GM18498 (cell line): ENCODE results near the gene PTGER2.

Experiments used
- ATAC-seq: cut with Tn5 transposase; IDR thresholded peaks from one replicate; pipeline ENCODE4 v1.9.1; 2021; ENCODE audit warnings: mild to moderate bottlenecking, moderate library complexity; ENCODE audit not compliant: unreplicated experiment

Gene PTGER2

GRCh38 chr14:52313903-52314594, at the start of gene PTGER2:
Gene PTGER2, plus strand, starts transcription at chr14:52314312. Its CDS starts 237 bp downstream, at chr14:52314549.
- ATAC-seq, result peak; percentile 55

DNA sequence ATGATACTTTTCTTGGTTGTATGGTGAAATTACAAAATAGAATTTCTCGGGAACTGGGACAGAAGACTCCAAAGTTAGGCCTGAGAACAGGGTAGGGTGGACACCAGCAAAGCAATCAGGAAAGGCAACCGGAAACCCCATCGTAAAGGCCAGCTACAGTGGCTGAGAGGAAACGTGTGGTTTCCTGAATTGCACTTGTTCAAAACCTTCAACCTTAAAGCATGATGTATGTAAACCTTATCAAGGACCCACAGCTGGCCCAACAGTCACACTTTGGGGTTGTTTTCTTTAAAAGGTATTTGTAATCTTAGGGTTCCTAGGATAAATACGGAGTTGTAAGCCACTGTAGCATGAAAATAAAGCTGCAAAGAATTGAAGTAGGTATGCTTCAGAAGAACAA, 48.9 kb upstream of the PTGER2 start:
- ATAC-seq, result no peak

DNA sequence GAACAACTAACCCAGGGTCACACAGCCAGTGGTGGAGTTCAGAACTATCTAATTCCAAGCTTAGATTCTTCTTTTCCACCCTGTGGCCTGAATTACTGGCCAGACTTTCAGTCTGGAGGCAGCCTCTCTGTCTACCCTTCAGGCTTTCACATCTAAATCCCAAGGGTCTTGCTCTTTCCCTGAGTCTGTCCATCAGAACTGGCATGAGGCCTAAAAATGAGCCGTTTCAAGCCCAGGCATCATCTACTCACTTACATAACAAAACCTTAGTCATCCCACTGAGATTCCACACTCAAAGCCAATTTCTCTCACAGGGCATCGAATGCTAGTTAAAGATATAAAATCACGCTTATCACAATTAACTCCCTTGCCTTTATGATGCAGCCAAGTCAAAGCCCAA, 47.9 kb upstream of the PTGER2 start:
- no peak for ATAC-seq

DNA sequence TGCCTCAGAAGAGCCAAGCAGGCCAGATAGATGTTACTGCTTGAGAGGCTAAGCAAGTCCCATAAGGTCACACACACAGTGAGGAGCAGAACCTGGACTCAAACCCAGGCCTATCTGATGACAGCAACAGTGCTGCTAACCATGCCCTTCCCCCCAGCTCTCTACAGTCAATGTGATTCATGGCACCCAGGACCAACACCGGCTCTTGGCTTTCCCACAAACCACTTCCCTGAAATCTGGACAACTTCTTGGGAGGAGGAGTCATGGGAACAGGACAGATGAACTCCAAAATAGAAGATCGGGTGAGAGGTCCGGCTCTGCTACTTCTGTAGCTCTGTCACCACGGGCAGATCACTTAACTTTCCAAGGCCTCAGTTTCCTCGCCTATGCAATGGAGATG, 47.3 kb upstream of the PTGER2 start:
- no peak for ATAC-seq

- no peak for ATAC-seq
These were observed 46.4 kb upstream of the PTGER2 start, which contains the start of gene PTGDR for GRCh38 chr14:52267501-52268278. Gene PTGDR, plus strand, starts transcription at chr14:52267698. Its CDS starts 117 bp downstream, at chr14:52267815.

DNA sequence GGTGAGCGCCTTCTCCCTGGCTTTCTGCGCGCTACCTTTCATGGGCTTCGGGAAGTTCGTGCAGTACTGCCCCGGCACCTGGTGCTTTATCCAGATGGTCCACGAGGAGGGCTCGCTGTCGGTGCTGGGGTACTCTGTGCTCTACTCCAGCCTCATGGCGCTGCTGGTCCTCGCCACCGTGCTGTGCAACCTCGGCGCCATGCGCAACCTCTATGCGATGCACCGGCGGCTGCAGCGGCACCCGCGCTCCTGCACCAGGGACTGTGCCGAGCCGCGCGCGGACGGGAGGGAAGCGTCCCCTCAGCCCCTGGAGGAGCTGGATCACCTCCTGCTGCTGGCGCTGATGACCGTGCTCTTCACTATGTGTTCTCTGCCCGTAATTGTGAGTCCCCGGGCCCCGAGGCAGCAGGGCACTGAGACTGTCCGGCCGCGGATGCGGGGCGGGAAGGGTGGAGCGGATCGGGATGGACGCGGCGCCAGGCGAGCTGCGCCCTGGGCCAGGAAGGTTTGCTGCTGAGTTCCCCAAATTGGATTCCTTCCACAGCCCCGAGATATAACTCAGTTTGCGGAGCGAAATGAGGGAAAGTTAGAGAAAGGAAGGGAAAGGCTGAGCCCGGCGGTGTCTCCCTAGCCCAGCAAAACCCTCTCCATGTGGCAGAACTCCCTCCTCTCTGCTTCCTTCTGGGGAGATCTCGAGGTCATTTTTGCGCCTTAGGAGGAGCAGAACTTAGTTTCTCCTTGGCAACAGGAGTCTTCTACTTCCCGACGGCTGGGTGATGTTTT, 45.6 kb upstream of the PTGER2 start:
- ATAC-seq, result no peak

DNA sequence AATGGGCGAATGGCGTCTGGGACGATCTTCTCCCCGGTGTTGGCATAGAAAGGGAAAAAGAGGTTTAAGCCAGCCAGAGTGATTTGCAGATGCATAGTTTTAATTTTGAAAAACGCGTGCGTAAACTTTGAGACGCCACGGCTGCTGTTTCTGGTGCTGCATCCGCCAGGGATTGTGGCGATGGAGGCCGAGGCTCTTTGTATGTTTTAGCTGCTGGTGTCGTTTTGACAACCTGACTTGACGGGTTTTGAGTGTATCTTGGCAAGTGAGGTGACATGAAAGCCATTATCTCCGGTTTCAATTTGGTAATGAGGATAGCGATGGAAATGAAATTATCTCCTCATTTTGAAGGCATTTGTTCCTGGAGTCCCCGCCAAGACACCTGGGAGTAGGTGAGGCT, 45.0 kb upstream of the PTGER2 start:
- no peak for ATAC-seq

DNA sequence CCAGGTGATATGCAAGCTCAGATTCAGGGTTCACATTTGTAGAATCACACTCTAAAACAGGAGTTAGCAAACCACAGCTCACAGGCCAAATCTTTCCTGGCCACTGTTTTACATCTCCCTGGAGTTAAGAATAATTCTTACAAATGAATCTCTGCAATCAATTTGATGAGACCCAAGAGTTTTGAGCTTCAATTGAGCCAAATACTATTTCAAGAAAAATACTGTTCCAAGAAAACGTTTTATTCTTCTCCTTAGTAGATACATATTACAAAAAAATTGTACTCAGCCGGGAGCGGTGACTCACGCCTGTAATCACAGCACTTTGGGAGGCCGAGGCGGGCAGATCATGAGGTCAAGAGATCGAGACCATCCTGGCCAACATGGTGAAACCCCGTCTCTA, 44.1 kb upstream of the PTGER2 start:
- ATAC-seq, result no peak

- ATAC-seq, result no peak
These were observed 42.6 kb upstream of the PTGER2 start for GRCh38 chr14:52271538-52271937.

GRCh38 chr14:52272375-52272774, 41.7 kb upstream of the PTGER2 start:
- no peak for ATAC-seq

DNA sequence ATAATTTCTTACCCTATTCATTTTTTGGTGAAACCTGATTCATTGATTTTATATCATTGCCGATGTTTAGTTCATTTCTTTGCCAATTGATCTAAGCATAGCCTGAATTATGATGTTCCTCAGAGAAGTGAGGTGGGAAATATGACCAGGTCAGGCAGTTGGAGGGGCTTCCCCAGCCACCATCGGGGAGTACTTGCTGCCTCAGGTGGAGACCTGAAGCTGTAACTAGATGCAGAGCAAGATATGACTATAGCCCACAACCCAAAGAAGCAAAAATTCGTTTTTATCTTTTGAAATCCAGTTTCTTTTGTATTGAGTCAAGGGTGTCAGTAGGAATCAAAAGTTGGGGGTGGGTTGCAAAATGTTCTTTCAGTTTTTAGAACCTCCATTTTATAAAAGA, 38.7 kb upstream of the PTGER2 start:
- ATAC-seq, result no peak

DNA sequence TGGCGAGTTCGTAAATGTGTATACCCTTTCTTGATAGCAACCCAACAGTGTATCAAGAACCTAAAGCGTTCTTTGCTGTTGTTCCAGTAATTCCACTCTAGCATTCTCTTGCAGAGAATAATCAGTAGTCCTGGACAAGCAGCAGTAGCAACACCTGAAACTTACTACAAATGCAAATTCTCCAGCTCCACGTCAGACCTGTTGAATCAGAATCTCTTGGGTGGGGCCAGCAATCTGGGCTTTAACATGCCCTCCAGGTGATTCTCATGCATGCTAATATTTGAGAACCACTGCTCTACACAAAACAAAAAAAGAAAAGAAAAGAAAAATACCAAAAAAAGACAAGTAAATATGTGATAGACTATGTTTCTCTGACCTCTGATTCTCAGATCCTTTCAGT, 36.6 kb upstream of the PTGER2 start:
- no peak for ATAC-seq

- ATAC-seq, result no peak
These were observed 34.7 kb upstream of the PTGER2 start for GRCh38 chr14:52279408-52279807.

- ATAC-seq, result no peak
These were observed 31.0 kb upstream of the PTGER2 start for GRCh38 chr14:52283099-52283498.

- no peak for ATAC-seq
These were observed 27.2 kb upstream of the PTGER2 start for GRCh38 chr14:52286661-52287649.

- no peak for ATAC-seq
These were observed 17.7 kb upstream of the PTGER2 start for GRCh38 chr14:52296378-52296777.

DNA sequence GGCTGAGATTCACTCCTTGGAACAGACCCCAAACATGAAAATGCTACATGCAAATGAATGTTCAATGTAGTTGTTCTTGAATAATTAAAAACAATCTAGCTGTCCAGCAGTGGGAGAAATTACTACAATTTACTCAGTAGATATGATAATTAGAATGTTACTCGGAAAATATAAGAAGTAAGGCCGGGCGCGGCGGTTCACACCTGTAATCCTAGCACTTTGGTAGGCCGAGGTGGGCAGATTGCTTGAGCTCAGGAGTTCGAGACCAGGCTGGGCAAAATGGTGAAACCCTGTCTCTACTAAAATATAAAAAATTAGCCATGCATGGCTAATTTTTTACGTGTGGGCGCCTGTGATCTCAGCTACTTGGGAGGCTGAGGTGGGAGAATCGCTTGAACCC, 15.3 kb upstream of the PTGER2 start:
- no peak for ATAC-seq

- peak; percentile 51 for ATAC-seq
These were observed 14.3 kb upstream of the PTGER2 start for GRCh38 chr14:52299692-52300278.

- no peak for ATAC-seq
These were observed 10.9 kb upstream of the PTGER2 start for GRCh38 chr14:52303236-52303635.
